Hepatocyte (in vitro differentiated cells): ENCODE results near the gene FKBP14. TPM values are rescaled to one million over a fixed set of nuclear protein-coding genes. Genes with fewer than 3 reads are reported as not detected.
"Not testable (repeated sequence)": the region's sequence is repeated elsewhere in the genome, so short reads cannot be mapped to it uniquely, and the experiment has no call there.

Experiments used
- DNase-seq: peaks from one replicate; pipeline ENCODE4 v3.0.0-alpha.2; 2016; ENCODE audit warnings: low spot score
- H2AFZ ChIP-seq: fragments of 200-600 bp; sonication (generic); 2 replicates; pipeline ENCODE4 v1.6.0; 2016; ENCODE audit warnings: antibody characterized with exemption, mild to moderate bottlenecking
- H3K27ac ChIP-seq: fragments of 200-600 bp; sonication (generic); 2 replicates; pipeline ENCODE4 v1.5.1; 2016; ENCODE audit warnings: mild to moderate bottlenecking
- H3K27me3 ChIP-seq: fragments of 200-600 bp; sonication (generic); 2 replicates; pipeline ENCODE4 v1.6.1; 2016
- H3K36me3 ChIP-seq: fragments of 200-600 bp; sonication (generic); replicated peaks from 2 replicates; pipeline ENCODE4 v1.5.1; 2016; ENCODE audit warnings: low read depth; ENCODE audit not compliant: insufficient read depth
- H3K4me1 ChIP-seq: fragments of 200-600 bp; sonication (generic); 2 replicates; pipeline ENCODE4 v1.5.1; 2016; ENCODE audit warnings: mild to moderate bottlenecking, moderate library complexity; ENCODE audit not compliant: insufficient read depth
- H3K4me2 ChIP-seq: fragments of 200-600 bp; sonication (generic); 2 replicates; pipeline ENCODE4 v1.6.0; 2016
- H3K4me3 ChIP-seq: fragments of 200-600 bp; sonication (generic); 2 replicates; pipeline ENCODE4 v1.5.1; 2016; ENCODE audit warnings: mild to moderate bottlenecking
- H3K79me2 ChIP-seq: fragments of 200-600 bp; sonication (generic); 2 replicates; pipeline ENCODE4 v1.6.0; 2017; ENCODE audit warnings: mild to moderate bottlenecking
- H3K9me2 ChIP-seq: fragments of 200-600 bp; sonication (generic); replicated peaks from 2 replicates; pipeline ENCODE4 v1.6.0; 2017; ENCODE audit warnings: mild to moderate bottlenecking; ENCODE audit not compliant: insufficient read depth
- H3K9me3 ChIP-seq: fragments of 200-600 bp; sonication (generic); 2 replicates; pipeline ENCODE4 v1.5.1; 2016; ENCODE audit warnings: low read depth, mild to moderate bottlenecking
- H4K20me1 ChIP-seq: fragments of 200-600 bp; sonication (generic); 2 replicates; pipeline ENCODE4 v1.6.0; 2016; ENCODE audit warnings: mild to moderate bottlenecking; ENCODE audit not compliant: insufficient read depth, poor library complexity, severe bottlenecking
- EZH2 ChIP-seq: fragments of 200-600 bp; sonication (generic); IDR thresholded peaks from 2 replicates; pipeline ENCODE4 v1.6.1; 2016; ENCODE audit warnings: antibody characterized with exemption, mild to moderate bottlenecking, borderline replicate concordance
- EZH2phosphoT487 ChIP-seq: fragments of 200-600 bp; sonication (generic); IDR thresholded peaks from one replicate; pipeline ENCODE4 v1.6.1; 2018; ENCODE audit warnings: antibody characterized with exemption, mild to moderate bottlenecking, low read depth, moderate library complexity; ENCODE audit not compliant: unreplicated experiment, severe bottlenecking
- WGBS: methylation state at CpG from one replicate; pipeline ENCODE4 v1.1.6; 2016; ENCODE audit warnings: low lambda C conversion rate; ENCODE audit errors: missing lambda C conversion rate; 5-methylcytosine and 5-hydroxymethylcytosine counted together
- polyA plus RNA-seq: library from polyadenylated mRNA; unstranded; fragments of >200 nt; fragmentation: Nextera tagmentation; extraction: Ambion mirVana; gene quantifications from 2 replicates; pipeline ENCODE4 v1.2.1, GENCODE V29; 2016
- total RNA-seq: library from RNA; depleted of rRNA; stranded (reverse); fragments of >200 nt; gene quantifications from 2 replicates; pipeline ENCODE4 v1.2.3, GENCODE V29; 2014
- TF ChIP-seq, protein P1 (sequence below): fragments of 200-600 bp; sonication (generic); IDR thresholded peaks from 2 replicates; pipeline ENCODE4 v1.5.1; 2016; ENCODE audit warnings: antibody characterized with exemption, mild to moderate bottlenecking; ENCODE audit not compliant: poor library complexity

The FKBP14 gene
- total and polyA plus RNA-seq, 2 experiments from 2014 or later: 36.5 to 45.4 TPM

DNA sequence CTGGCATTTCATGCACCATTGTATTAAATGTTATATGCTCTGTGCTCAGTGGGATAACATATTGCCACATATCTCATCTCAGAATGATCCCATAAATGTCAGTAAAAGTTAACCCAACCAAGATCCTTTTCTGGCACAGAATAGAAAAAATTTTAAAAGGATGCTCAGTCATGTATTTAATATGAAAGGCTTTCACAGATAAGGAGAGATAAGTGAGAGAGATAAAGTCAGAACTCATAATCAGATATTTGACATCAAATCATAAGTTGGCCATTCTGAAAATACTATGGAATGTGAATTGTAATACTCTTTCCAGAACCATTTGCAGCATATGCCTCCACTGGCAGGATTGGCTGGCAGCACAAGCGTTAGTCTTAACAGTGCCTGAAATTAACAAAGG lies 40.2 kb upstream of the FKBP14 start:
- Histone ChIP-seq H2AFZ (no peak overlapping the region), H4K20me1 (no peaks in the 10 kb centered on the region)
- TF ChIP-seq EZH2 (no peak), EZH2phosphoT487 (no peak)
- TF ChIP-seq, protein P1, sequence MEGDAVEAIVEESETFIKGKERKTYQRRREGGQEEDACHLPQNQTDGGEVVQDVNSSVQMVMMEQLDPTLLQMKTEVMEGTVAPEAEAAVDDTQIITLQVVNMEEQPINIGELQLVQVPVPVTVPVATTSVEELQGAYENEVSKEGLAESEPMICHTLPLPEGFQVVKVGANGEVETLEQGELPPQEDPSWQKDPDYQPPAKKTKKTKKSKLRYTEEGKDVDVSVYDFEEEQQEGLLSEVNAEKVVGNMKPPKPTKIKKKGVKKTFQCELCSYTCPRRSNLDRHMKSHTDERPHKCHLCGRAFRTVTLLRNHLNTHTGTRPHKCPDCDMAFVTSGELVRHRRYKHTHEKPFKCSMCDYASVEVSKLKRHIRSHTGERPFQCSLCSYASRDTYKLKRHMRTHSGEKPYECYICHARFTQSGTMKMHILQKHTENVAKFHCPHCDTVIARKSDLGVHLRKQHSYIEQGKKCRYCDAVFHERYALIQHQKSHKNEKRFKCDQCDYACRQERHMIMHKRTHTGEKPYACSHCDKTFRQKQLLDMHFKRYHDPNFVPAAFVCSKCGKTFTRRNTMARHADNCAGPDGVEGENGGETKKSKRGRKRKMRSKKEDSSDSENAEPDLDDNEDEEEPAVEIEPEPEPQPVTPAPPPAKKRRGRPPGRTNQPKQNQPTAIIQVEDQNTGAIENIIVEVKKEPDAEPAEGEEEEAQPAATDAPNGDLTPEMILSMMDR: no peak

GRCh38 chr7:30065746-30066145 lies 39.2 kb upstream of the FKBP14 start:
- Histone ChIP-seq H3K27ac (no peak overlapping the region), H4K20me1 (no peaks in the 10 kb centered on the region), H3K4me3 (no peak overlapping the region), H3K9me3 (no peaks in the 10 kb centered on the region), H2AFZ (no peak overlapping the region), H3K36me3 (no peaks in the 10 kb centered on the region), H3K4me1 (no peaks in the 10 kb centered on the region), H3K4me2 (no peak overlapping the region), H3K27me3 (no peaks in the 10 kb centered on the region), H3K79me2 (no peaks in the 10 kb centered on the region), H3K9me2 (no peaks in the 10 kb centered on the region)
- no peak for TF ChIP-seq EZH2
- TF ChIP-seq, protein P1: no peak
- TF ChIP-seq EZH2phosphoT487: no peak
- 68% methylated on average over 3 of the region's 3 CpGs for WGBS
- no peak for DNase-seq

More for the DNA sequence above, 40.2 kb upstream of the FKBP14 start:
- WGBS: 100% methylated on average over 1 of the region's 1 CpG
- Histone ChIP-seq H3K27ac (no peak overlapping the region), H3K4me1 (no peaks in the 10 kb centered on the region), H3K36me3 (no peaks in the 10 kb centered on the region), H3K27me3 (no peaks in the 10 kb centered on the region), H3K9me2 (no peaks in the 10 kb centered on the region), H3K4me2 (no peak overlapping the region), H3K4me3 (no peak overlapping the region), H3K9me3 (no peaks in the 10 kb centered on the region), H3K79me2 (no peaks in the 10 kb centered on the region)
- no peak for DNase-seq

DNA sequence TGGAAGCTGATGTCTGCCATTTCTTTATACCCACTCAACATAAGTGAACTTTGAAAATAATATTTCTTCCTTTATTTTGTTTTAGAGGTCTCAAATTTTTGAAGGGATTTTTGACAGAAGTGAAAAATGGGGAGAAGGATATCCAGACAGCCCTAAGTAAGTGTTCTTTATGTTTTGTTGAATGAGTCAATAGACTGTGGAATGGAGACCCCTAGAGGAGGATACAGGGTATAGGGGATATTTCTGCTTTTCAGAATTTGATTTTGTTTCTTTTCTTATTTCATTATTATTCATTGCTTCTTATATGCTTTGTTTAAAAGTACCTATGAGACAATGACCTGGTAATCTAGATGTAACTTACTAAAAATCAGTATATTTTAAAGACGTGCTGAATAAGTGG lies 36.1 kb upstream of the FKBP14 start:
- Histone ChIP-seq H3K79me2 (no peaks in the 10 kb centered on the region), H3K36me3 (no peaks in the 10 kb centered on the region), H3K9me3 (no peaks in the 10 kb centered on the region), H4K20me1 (no peaks in the 10 kb centered on the region), H3K9me2 (no peaks in the 10 kb centered on the region), H3K27me3 (no peaks in the 10 kb centered on the region), H3K4me1 (no peaks in the 10 kb centered on the region), H3K4me3 (no peak overlapping the region), H3K4me2 (no peak overlapping the region), H3K27ac (no peak overlapping the region), H2AFZ (no peak overlapping the region)
- WGBS: 63% methylated on average over 1 of the region's 1 CpG
- DNase-seq: peak; percentile 49
- TF ChIP-seq EZH2phosphoT487 (no peak), EZH2 (no peak)
- TF ChIP-seq, protein P1: peak; percentile 70

GRCh38 chr7:30061786-30062185 lies 35.3 kb upstream of the FKBP14 start:
- not testable (repeated sequence) for H3K4me2 ChIP-seq, H3K9me2 ChIP-seq, H3K27me3 ChIP-seq, H3K79me2 ChIP-seq, H2AFZ ChIP-seq, H4K20me1 ChIP-seq, H3K4me1 ChIP-seq, H3K4me3 ChIP-seq, H3K36me3 ChIP-seq, H3K27ac ChIP-seq, H3K9me3 ChIP-seq
- 28% methylated on average over 3 of the region's 3 CpGs for WGBS
- peak; percentile 48 for DNase-seq
- TF ChIP-seq, protein P1: peak; percentile 59
